Measurements from ENCODE around the gene ZBED2. TPM values are rescaled to one million over a fixed set of nuclear protein-coding genes. Genes with fewer than 3 reads are reported as not detected.
A peak's percentile ranks its signal among the peaks of the same experiment; 100 is the strongest.

Gene ZBED2
- total RNA-seq, 1 experiment from 2014 or later = 0.07 TPM

DNA sequence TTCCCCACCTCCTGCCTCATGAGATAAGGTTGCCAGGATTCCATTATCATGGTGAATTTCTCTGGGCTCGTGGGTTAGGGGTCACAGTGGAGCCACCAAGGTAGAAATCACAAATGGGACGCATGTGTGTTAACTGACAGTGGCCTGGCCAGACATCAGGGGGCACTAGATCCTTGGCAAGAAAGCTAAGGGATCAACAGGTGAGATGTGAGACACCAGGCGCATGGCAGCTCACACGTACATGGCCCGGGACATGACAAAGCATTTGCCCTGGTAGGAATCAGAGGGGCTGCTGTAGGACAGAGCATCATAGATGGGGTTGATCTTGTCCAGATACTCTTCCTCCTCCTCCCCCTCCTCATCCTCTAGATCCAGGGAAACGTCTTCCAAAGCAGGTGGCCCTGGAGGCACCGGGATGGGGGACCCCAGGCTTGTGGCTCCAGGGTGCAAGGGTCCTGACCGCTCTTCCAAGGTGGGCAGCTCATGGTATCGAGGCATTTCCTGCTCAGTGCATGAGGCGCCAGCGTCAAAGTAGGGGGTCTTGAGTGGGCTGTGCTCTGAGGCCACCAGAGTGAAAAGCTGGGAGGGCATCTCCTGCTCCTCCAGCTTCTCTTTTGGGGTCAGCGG, 24.6 kb downstream of the ZBED2 start:
- ATAC-seq = peak; percentile 41

DNA sequence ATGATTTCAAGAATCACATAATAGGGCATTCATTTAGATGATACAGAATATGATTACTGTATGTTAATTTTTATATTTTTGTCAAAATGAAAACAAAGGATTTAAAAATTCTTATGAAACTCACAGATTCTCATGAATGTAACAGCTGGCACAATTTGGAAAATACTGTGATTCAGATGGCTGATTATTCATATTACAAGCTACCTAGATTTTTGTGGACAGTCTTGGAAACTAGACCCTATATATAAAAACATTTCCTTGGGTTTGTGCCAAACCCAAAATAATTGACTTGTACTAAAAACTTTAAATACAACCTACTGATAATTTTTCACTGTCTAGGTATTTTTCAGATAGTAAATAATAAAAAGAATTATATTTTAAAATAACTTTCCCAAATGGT, 26.2 kb downstream of the ZBED2 start:
- H3K27ac Mint-ChIP-seq = no peak overlapping the region
- POLR2A ChIA-PET = no interaction called here
- H3K4me1 Mint-ChIP-seq = no peaks in the 10 kb centered on the region
- no peaks in the 10 kb centered on the region for H3K36me3 Mint-ChIP-seq
- ATAC-seq (no peak), DNase-seq (ENCODE audit: low spot score) (no peak)
- H3K9me3 Mint-ChIP-seq = no peaks in the 10 kb centered on the region
- CTCF ChIA-PET = no interaction called here
- H3K4me3 Mint-ChIP-seq = no peak overlapping the region
- H3K27me3 Mint-ChIP-seq (ENCODE audit: low read depth) = no peaks in the 10 kb centered on the region
- TF ChIP-seq RELA (CRISPR knock-in tag; IDR thresholded peaks at IDR 0.05; ENCODE audit: borderline replicate concordance) (no peak), ZNF671 (CRISPR knock-in tag; IDR thresholded peaks at IDR 0.05) (no peak), ETV6 (CRISPR knock-in tag; IDR thresholded peaks at IDR 0.05) (no peak), HMGA2 (CRISPR knock-in tag; IDR thresholded peaks at IDR 0.05) (no peak), MYBL2 (CRISPR knock-in tag; IDR thresholded peaks at IDR 0.05) (no peak)
- TF ChIP-seq, protein P1, sequence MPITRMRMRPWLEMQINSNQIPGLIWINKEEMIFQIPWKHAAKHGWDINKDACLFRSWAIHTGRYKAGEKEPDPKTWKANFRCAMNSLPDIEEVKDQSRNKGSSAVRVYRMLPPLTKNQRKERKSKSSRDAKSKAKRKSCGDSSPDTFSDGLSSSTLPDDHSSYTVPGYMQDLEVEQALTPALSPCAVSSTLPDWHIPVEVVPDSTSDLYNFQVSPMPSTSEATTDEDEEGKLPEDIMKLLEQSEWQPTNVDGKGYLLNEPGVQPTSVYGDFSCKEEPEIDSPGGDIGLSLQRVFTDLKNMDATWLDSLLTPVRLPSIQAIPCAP (CRISPR knock-in tag; IDR thresholded peaks at IDR 0.05) = no peak
- TF ChIP-seq, protein P2, sequence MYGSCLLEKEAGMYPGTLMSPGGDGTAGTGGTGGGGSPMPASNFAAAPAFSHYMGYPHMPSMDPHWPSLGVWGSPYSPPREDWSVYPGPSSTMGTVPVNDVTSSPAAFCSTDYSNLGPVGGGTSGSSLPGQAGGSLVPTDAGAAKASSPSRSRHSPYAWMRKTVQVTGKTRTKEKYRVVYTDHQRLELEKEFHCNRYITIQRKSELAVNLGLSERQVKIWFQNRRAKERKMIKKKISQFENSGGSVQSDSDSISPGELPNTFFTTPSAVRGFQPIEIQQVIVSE (CRISPR knock-in tag; IDR thresholded peaks at IDR 0.05; ENCODE audit: borderline replicate concordance) = no peak
- TF ChIP-seq, protein P3, sequence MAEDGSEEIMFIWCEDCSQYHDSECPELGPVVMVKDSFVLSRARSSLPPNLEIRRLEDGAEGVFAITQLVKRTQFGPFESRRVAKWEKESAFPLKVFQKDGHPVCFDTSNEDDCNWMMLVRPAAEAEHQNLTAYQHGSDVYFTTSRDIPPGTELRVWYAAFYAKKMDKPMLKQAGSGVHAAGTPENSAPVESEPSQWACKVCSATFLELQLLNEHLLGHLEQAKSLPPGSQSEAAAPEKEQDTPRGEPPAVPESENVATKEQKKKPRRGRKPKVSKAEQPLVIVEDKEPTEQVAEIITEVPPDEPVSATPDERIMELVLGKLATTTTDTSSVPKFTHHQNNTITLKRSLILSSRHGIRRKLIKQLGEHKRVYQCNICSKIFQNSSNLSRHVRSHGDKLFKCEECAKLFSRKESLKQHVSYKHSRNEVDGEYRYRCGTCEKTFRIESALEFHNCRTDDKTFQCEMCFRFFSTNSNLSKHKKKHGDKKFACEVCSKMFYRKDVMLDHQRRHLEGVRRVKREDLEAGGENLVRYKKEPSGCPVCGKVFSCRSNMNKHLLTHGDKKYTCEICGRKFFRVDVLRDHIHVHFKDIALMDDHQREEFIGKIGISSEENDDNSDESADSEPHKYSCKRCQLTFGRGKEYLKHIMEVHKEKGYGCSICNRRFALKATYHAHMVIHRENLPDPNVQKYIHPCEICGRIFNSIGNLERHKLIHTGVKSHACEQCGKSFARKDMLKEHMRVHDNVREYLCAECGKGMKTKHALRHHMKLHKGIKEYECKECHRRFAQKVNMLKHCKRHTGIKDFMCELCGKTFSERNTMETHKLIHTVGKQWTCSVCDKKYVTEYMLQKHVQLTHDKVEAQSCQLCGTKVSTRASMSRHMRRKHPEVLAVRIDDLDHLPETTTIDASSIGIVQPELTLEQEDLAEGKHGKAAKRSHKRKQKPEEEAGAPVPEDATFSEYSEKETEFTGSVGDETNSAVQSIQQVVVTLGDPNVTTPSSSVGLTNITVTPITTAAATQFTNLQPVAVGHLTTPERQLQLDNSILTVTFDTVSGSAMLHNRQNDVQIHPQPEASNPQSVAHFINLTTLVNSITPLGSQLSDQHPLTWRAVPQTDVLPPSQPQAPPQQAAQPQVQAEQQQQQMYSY (CRISPR knock-in tag; IDR thresholded peaks at IDR 0.05) = no peak
- TF ChIP-seq, protein P4, sequence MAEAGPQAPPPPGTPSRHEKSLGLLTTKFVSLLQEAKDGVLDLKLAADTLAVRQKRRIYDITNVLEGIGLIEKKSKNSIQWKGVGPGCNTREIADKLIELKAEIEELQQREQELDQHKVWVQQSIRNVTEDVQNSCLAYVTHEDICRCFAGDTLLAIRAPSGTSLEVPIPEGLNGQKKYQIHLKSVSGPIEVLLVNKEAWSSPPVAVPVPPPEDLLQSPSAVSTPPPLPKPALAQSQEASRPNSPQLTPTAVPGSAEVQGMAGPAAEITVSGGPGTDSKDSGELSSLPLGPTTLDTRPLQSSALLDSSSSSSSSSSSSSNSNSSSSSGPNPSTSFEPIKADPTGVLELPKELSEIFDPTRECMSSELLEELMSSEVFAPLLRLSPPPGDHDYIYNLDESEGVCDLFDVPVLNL (CRISPR knock-in tag; IDR thresholded peaks at IDR 0.05; ENCODE audit: borderline replicate concordance, low read depth) = no peak

More for the DNA sequence above, 24.6 kb downstream of the ZBED2 start:
- H3K27me3 Mint-ChIP-seq (ENCODE audit: low read depth) = no peaks in the 10 kb centered on the region
- DNase-seq (ENCODE audit: low spot score) = no peak
- no peaks in the 10 kb centered on the region for H3K9me3 Mint-ChIP-seq
- H3K36me3 Mint-ChIP-seq = no peaks in the 10 kb centered on the region
- ChIA-PET CTCF (no interaction called here), POLR2A (no interaction called here)
- no peaks in the 10 kb centered on the region for H3K4me1 Mint-ChIP-seq
- no peak overlapping the region for H3K4me3 Mint-ChIP-seq
- H3K27ac Mint-ChIP-seq = no peak overlapping the region
- TF ChIP-seq PRRX2 (CRISPR knock-in tag; IDR thresholded peaks at IDR 0.05) (no peak), FOXP1 (CRISPR knock-in tag; IDR thresholded peaks at IDR 0.05; ENCODE audit: borderline replicate concordance) (no peak), MXD4 (CRISPR knock-in tag; IDR thresholded peaks at IDR 0.05; ENCODE audit: borderline replicate concordance) (no peak), JAZF1 (CRISPR knock-in tag; IDR thresholded peaks at IDR 0.05) (no peak), ETV6 (CRISPR knock-in tag; IDR thresholded peaks at IDR 0.05) (no peak), ZNF138 (CRISPR knock-in tag; conservative IDR thresholded peaks at IDR 0.05) (no peak), GTF2I (CRISPR knock-in tag; conservative IDR thresholded peaks at IDR 0.05) (no peak), ZNF232 (CRISPR knock-in tag; IDR thresholded peaks at IDR 0.05) (no peak)
- TF ChIP-seq, protein P5, sequence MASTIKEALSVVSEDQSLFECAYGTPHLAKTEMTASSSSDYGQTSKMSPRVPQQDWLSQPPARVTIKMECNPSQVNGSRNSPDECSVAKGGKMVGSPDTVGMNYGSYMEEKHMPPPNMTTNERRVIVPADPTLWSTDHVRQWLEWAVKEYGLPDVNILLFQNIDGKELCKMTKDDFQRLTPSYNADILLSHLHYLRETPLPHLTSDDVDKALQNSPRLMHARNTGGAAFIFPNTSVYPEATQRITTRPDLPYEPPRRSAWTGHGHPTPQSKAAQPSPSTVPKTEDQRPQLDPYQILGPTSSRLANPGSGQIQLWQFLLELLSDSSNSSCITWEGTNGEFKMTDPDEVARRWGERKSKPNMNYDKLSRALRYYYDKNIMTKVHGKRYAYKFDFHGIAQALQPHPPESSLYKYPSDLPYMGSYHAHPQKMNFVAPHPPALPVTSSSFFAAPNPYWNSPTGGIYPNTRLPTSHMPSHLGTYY (CRISPR knock-in tag; IDR thresholded peaks at IDR 0.05) = no peak
- TF ChIP-seq, protein P6, sequence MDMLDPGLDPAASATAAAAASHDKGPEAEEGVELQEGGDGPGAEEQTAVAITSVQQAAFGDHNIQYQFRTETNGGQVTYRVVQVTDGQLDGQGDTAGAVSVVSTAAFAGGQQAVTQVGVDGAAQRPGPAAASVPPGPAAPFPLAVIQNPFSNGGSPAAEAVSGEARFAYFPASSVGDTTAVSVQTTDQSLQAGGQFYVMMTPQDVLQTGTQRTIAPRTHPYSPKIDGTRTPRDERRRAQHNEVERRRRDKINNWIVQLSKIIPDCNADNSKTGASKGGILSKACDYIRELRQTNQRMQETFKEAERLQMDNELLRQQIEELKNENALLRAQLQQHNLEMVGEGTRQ (CRISPR knock-in tag; IDR thresholded peaks at IDR 0.05) = no peak
- TF ChIP-seq, protein P7, sequence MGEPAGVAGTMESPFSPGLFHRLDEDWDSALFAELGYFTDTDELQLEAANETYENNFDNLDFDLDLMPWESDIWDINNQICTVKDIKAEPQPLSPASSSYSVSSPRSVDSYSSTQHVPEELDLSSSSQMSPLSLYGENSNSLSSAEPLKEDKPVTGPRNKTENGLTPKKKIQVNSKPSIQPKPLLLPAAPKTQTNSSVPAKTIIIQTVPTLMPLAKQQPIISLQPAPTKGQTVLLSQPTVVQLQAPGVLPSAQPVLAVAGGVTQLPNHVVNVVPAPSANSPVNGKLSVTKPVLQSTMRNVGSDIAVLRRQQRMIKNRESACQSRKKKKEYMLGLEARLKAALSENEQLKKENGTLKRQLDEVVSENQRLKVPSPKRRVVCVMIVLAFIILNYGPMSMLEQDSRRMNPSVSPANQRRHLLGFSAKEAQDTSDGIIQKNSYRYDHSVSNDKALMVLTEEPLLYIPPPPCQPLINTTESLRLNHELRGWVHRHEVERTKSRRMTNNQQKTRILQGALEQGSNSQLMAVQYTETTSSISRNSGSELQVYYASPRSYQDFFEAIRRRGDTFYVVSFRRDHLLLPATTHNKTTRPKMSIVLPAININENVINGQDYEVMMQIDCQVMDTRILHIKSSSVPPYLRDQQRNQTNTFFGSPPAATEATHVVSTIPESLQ (CRISPR knock-in tag; IDR thresholded peaks at IDR 0.05) = no peak
- TF ChIP-seq, protein P8, sequence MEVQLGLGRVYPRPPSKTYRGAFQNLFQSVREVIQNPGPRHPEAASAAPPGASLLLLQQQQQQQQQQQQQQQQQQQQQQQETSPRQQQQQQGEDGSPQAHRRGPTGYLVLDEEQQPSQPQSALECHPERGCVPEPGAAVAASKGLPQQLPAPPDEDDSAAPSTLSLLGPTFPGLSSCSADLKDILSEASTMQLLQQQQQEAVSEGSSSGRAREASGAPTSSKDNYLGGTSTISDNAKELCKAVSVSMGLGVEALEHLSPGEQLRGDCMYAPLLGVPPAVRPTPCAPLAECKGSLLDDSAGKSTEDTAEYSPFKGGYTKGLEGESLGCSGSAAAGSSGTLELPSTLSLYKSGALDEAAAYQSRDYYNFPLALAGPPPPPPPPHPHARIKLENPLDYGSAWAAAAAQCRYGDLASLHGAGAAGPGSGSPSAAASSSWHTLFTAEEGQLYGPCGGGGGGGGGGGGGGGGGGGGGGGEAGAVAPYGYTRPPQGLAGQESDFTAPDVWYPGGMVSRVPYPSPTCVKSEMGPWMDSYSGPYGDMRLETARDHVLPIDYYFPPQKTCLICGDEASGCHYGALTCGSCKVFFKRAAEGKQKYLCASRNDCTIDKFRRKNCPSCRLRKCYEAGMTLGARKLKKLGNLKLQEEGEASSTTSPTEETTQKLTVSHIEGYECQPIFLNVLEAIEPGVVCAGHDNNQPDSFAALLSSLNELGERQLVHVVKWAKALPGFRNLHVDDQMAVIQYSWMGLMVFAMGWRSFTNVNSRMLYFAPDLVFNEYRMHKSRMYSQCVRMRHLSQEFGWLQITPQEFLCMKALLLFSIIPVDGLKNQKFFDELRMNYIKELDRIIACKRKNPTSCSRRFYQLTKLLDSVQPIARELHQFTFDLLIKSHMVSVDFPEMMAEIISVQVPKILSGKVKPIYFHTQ (CRISPR knock-in tag; IDR thresholded peaks at IDR 0.05) = no peak

Measured in WTC11 (cell line).